Kidney capillary endothelial cell (primary cell): ENCODE measurements around the gene CD82.
"Not testable (repeated sequence)": the region's sequence is repeated elsewhere in the genome, so short reads cannot be mapped to it uniquely, and the experiment has no call there.

ENCODE experiments used
- DNase-seq: peaks from one replicate; pipeline ENCODE4 v3.0.0-alpha.2; 2018; ENCODE audit warnings: low spot score

The CD82 gene

GRCh38 chr11:44631831-44632230 lies 66.4 kb downstream of the CD82 start:
- DNase-seq, result no peak

GRCh38 chr11:44632466-44633123 lies 67.1 kb downstream of the CD82 start:
- DNase-seq, result peak; percentile 64

GRCh38 chr11:44633641-44634040 lies 68.2 kb downstream of the CD82 start:
- no peak for DNase-seq

GRCh38 chr11:44634401-44635281 lies 69.2 kb downstream of the CD82 start:
- peak; percentile 74 for DNase-seq

- DNase-seq, result no peak
These were observed 72.0 kb downstream of the CD82 start for GRCh38 chr11:44637487-44637886.

DNA sequence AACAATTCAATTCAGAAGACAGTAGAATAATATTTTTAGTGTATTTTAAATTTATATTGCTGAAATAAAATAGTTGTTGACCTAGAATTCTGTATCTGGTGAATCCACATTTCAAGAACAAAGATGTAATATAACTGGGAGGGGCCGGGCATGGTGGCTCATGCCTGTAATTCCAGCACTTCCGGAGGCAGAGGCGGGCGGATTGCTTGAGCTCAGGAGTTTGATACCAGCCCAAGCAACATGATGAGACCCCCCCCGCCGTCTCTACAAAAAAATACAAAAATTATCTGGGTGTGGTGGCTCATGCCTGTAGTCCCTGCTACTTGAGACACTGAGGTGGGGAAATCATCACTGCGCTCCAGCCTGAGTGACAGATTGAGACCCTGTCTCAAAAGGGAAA lies 72.6 kb downstream of the CD82 start:
- DNase-seq, result no peak

- no peak for DNase-seq
These were observed 77.8 kb downstream of the CD82 start for GRCh38 chr11:44643217-44643616.

DNA sequence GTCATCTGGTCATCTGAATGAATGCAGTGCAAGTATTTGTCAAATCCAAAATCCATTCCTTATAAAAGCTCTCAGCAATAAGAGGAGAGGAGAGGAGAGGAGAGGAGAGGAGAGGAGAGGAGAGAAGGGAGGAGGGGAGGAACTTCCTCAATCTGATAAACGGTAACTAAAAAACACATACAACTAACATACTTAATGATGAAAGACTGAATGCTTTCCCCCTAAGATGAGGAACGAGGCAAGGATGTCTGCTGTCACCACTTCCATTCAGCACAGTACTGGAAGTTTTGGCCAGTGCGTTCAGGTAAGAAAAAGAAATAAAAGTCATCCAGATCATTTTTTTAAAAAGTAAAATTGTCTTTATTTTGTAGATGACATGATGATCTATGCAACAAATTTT lies 80.4 kb downstream of the CD82 start:
- DNase-seq, result no peak

- not testable (repeated sequence) for DNase-seq
These were observed 81.9 kb downstream of the CD82 start for GRCh38 chr11:44647255-44647955.

GRCh38 chr11:44648109-44648508 lies 82.6 kb downstream of the CD82 start:
- no peak for DNase-seq

DNA sequence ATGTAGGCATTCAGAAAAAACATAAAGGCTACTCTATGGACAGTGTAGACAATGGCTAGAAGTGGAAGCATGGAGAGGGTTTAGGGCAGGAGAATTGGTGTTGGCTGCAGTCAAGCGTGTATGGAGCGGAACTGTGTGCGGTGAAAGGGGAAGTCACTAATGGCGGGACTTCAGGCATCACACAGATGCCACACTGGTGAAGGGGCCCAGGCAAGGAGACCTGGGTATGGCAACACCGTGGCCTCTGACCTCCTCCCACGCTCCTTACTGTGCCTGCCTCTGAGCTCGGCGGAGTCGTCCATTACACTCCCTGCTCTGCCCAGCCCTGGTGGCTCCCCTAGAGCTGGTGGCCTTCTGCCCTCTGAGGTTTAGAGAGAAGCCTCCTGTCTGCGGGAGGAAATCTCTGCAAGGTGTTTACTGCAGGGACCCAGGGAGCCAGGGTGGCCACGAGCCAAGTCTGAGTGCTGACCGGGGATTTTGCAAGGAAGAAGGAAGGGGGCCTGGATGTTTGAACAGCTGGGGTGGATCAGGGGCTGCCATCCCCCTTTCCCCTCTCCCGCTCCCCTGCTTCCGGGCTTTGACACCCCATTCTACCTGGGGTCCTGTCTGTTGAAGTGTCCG lies 86.2 kb downstream of the CD82 start:
- DNase-seq, result no peak

DNA sequence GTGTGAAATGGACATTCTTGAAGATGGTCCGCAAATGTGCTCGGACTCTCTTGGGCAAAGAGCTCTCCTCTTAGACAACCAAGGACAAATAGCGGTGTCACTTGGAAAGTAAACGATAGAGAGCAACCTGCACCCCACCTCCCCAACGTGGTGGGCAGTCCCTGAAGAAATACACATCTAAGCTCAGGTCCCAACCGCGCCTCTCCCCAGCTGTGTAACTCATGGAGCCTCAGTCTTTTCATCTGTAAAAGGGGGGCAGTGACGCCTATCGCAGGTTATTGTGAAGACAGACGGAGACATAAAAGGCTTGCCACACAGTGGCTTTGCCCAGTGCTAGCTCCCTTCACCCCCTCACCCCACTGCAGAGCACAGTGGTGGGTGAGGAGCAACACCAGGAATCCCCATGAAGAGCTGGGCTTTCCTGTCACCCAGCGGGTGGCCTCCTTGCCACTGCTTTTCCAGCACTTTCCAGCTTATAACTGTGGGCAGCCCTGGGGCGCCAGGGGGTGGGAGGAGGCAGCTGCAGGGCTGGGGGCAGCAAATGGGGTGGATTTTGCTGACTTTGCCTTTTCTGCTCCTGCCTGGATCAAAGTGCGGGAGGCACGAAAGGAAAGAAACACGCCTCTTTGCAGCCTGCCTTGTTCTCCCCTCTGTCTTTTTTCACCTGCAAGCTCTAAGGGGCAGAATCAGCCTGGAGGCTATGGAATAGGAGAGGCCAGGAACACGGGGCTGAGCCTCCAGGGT lies 87.6 kb downstream of the CD82 start:
- no peak for DNase-seq

DNA sequence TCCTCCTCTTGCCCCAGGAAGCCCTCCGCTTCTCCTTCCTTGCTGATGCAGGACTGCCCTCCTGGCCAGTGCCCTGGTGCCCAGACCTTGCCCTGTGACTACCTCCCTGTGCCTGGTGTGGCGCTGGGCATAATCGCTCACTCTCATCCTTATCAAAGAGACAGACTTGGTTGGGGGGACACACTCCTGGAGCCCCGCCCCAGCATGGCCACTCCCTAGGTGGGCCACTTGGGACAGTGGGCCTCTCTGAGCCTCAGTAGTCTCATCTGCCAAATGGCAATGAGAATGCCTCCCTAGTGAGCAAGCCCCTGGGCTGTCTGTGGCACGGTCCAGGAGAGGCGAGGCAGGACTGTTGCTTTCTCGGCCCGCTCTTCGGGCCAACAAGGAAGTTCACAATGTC lies 88.6 kb downstream of the CD82 start:
- DNase-seq, result no peak

GRCh38 chr11:44654596-44654995 lies 89.1 kb downstream of the CD82 start:
- DNase-seq, result no peak

- DNase-seq, result no peak
These were observed 92.5 kb downstream of the CD82 start for GRCh38 chr11:44657836-44658505.

DNA sequence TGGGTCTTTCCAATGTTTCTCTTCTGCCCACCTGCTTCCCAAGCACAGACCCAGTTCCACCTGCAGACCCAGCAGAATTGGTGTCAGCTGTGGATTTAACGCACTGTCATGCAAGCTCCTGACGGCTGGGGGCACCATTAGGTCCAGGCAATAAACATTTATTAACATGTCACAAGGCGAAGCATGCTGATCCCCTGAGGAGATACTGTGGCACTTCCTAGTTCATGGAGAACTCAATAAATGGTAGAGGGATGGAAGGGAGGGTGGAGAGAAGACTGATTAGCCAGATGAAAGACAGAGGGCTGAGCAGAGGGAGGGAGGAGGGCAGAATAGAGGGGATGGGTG lies 93.0 kb downstream of the CD82 start:
- peak; percentile 33 for DNase-seq

DNA sequence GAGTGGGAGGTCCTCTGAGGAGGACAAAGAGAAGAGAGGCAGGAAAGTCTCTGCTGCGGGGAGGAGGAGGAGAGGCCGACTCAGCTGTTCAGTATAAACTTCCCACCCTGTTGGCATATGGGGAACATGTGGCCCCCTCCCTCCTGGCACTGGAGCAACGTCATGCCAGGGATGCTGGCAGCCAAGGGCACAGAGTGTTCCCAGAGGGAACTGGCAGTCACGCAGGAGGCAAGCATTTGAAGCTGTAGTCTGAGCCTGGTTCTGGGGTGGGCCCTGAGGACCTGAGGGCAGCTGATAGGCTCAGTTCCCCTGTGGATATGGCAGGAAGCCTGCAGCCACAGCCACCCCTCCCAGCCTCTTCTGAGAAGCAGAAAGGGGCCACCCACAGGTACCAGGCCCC lies 94.2 kb downstream of the CD82 start:
- DNase-seq, result no peak

DNA sequence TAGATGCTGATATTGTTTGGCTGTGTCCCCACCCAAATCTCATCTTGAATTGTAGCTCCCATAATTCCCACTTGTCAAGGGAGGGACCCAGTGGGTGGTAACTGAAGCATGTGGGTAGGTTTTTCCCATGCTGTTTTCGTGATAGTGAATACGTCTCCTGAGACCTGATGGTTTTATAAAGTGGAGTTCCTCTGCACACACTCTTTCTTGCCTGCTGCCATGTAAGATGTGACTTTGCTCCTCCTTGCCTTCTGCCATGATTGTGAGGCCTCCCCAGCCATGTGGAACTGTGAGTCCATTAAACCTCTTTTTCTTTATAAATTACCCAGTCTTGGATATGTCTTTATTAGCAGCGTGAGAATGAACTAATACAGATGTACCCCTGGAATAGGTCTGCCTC lies 95.1 kb downstream of the CD82 start:
- not testable (repeated sequence) for DNase-seq

- DNase-seq, result no peak
These were observed 95.9 kb downstream of the CD82 start for GRCh38 chr11:44661311-44661717.
